HG02759 (cell line): ENCODE measurements around the gene TUBB1.
"Not testable (repeated sequence)": the region's sequence is repeated elsewhere in the genome, so short reads cannot be mapped to it uniquely, and the experiment has no call there.

ENCODE experiments used
- ATAC-seq: cut with Tn5 transposase; IDR thresholded peaks from one replicate; pipeline ENCODE4 v1.9.1; 2021; ENCODE audit warnings: mild to moderate bottlenecking, moderate library complexity; ENCODE audit not compliant: unreplicated experiment

TUBB1 gene

GRCh38 chr20:59019217-59019616 lies at the start of gene TUBB1:
Gene TUBB1, plus strand, starts transcription at chr20:59019429. Its CDS starts 94 bp downstream, at chr20:59019523.
- no peak for ATAC-seq

- no peak for ATAC-seq
Observed at GRCh38 chr20:58969439-58969838, 49.8 kb upstream of the TUBB1 start.

- no peak for ATAC-seq
Observed at GRCh38 chr20:58970146-58970545, 49.1 kb upstream of the TUBB1 start.

GRCh38 chr20:58971429-58971828 lies 47.8 kb upstream of the TUBB1 start:
- ATAC-seq = no peak

- no peak for ATAC-seq
Observed at GRCh38 chr20:58973179-58973578, 46.0 kb upstream of the TUBB1 start.

GRCh38 chr20:58973866-58974265 lies 45.4 kb upstream of the TUBB1 start:
- ATAC-seq = no peak

- ATAC-seq = no peak
Observed at GRCh38 chr20:58975353-58975752, 43.9 kb upstream of the TUBB1 start.

- ATAC-seq = no peak
Observed at GRCh38 chr20:58976061-58976730, 43.0 kb upstream of the TUBB1 start.

- ATAC-seq = no peak
Observed at GRCh38 chr20:58978351-58979190, 40.7 kb upstream of the TUBB1 start.

- peak; percentile 83 for ATAC-seq
Observed at GRCh38 chr20:58980711-58981627, 38.3 kb upstream of the TUBB1 start, which contains the start of gene NELFCD. Gene NELFCD, plus strand, starts transcription at chr20:58981256. Its CDS starts 54 bp downstream, at chr20:58981310.

GRCh38 chr20:58981628-58982364 lies 37.4 kb upstream of the TUBB1 start:
- ATAC-seq = peak; percentile 4

GRCh38 chr20:58982406-58983114 lies 36.7 kb upstream of the TUBB1 start:
- no peak for ATAC-seq

- not testable (repeated sequence) for ATAC-seq
Observed at GRCh38 chr20:58983115-58983468, 36.1 kb upstream of the TUBB1 start.

GRCh38 chr20:58984691-58985090 lies 34.5 kb upstream of the TUBB1 start:
- no peak for ATAC-seq

GRCh38 chr20:58985656-58986055 lies 33.6 kb upstream of the TUBB1 start:
- ATAC-seq = no peak

- no peak for ATAC-seq
Observed at GRCh38 chr20:58986286-58986967, 32.8 kb upstream of the TUBB1 start.

GRCh38 chr20:58986968-58987517 lies 32.2 kb upstream of the TUBB1 start:
- ATAC-seq = no peak

- no peak for ATAC-seq
Observed at GRCh38 chr20:58987790-58988564, 31.3 kb upstream of the TUBB1 start.
